K562 (cell line): ENCODE results near the gene TMCO2. TPM values are rescaled to one million over a fixed set of nuclear protein-coding genes. Genes with fewer than 3 reads are reported as not detected.

Experiments used
- ADNP ChIP-seq: fragments of 200-800 bp; sonication (Bioruptor generic); IDR thresholded peaks from 2 replicates; pipeline ENCODE4 v1.6.1; 2016; ENCODE audit warnings: missing genetic modification characterization, missing compliant biosample characterization
- C11orf30 ChIP-seq: fragments of 450-650 bp; IDR thresholded peaks from 2 replicates; pipeline ENCODE4 v1.6.1; 2016; ENCODE audit warnings: low read depth, mild to moderate bottlenecking
- CCNT2 ChIP-seq: IDR thresholded peaks from 2 replicates; pipeline ENCODE4 v1.6.1; 2011; ENCODE audit warnings: borderline replicate concordance, low read depth, mild to moderate bottlenecking, moderate library complexity, mixed read lengths, low read length; ENCODE audit not compliant: insufficient read length; ENCODE audit errors: extremely low read depth
- CTCFL ChIP-seq: IDR thresholded peaks from 2 replicates; pipeline ENCODE4 v1.6.1; 2011; ENCODE audit warnings: borderline replicate concordance, low read depth, mild to moderate bottlenecking, moderate library complexity, low read length; ENCODE audit not compliant: insufficient read depth, poor library complexity, severe bottlenecking
- DLX4 ChIP-seq: fragments of 250-450 bp; sonication (Bioruptor Pico); IDR thresholded peaks from 2 replicates; pipeline ENCODE4 v1.6.1; 2021; ENCODE audit warnings: mild to moderate bottlenecking
- ELK1 ChIP-seq: sonication (generic); formaldehyde crosslinking; IDR thresholded peaks from 2 replicates; pipeline ENCODE4 v1.8.1; 2022; ENCODE audit warnings: missing genetic modification reagents
- EZH2 ChIP-seq: IDR thresholded peaks from 2 replicates; pipeline ENCODE4 v1.6.1; 2012; ENCODE audit warnings: low read depth, mild to moderate bottlenecking, inconsistent platforms, low read length, borderline replicate concordance
- FIP1L1 ChIP-seq: fragments of 200-400 bp; formaldehyde crosslinking; IDR thresholded peaks from 2 replicates; pipeline ENCODE4 v1.6.1; 2018; ENCODE audit warnings: mild to moderate bottlenecking, low read depth, low read length; ENCODE audit not compliant: poor library complexity, severe bottlenecking
- FOS ChIP-seq: IDR thresholded peaks from 3 replicates; pipeline ENCODE4 v1.6.1; 2011; ENCODE audit not compliant: insufficient read length; ENCODE audit errors: extremely low read depth
- FOXJ2 ChIP-seq: fragments of 200-800 bp; sonication (Bioruptor generic); IDR thresholded peaks from 2 replicates; pipeline ENCODE4 v1.6.1; 2016; ENCODE audit warnings: missing genetic modification characterization, missing compliant biosample characterization
- FOXJ3 ChIP-seq: sonication (generic); formaldehyde crosslinking; IDR thresholded peaks from 2 replicates; pipeline ENCODE4 v1.4.0; 2020; ENCODE audit warnings: mild to moderate bottlenecking, missing genetic modification reagents
- FUS ChIP-seq: fragments of 200-400 bp; formaldehyde crosslinking; optimal IDR thresholded peaks from 2 replicates; pipeline ENCODE3; 2017; ENCODE audit warnings: low read depth, low read length
- GATA2 ChIP-seq: sonication (generic); formaldehyde crosslinking; IDR thresholded peaks from 2 replicates; pipeline ENCODE4 v1.4.0; 2020; ENCODE audit warnings: mild to moderate bottlenecking, missing genetic modification reagents
- HDAC3 ChIP-seq: fragments of 450-650 bp; IDR thresholded peaks from 2 replicates; pipeline ENCODE4 v1.6.1; 2018; ENCODE audit warnings: borderline replicate concordance, mild to moderate bottlenecking, moderate library complexity; ENCODE audit not compliant: partially characterized antibody
- LARP7 ChIP-seq: fragments of 450-650 bp; IDR thresholded peaks from 2 replicates; pipeline ENCODE4 v1.6.1; 2016
- MTA2 ChIP-seq: fragments of 450-650 bp; IDR thresholded peaks from 2 replicates; pipeline ENCODE4 v1.6.1; 2016; ENCODE audit warnings: low read depth
- MXI1 ChIP-seq: IDR thresholded peaks from 2 replicates; pipeline ENCODE4 v1.6.1; 2011; ENCODE audit warnings: low read depth, mild to moderate bottlenecking, improper control_type of control experiment, low read length
- SMARCB1 ChIP-seq: IDR thresholded peaks from 2 replicates; pipeline ENCODE4 v1.6.1; 2011; ENCODE audit warnings: improper control_type of control experiment, low read depth; ENCODE audit not compliant: insufficient read length
- SRSF7 ChIP-seq: fragments of 200-400 bp; formaldehyde crosslinking; optimal IDR thresholded peaks from 2 replicates; pipeline ENCODE3; 2017; ENCODE audit warnings: mild to moderate bottlenecking, low read depth, low read length
- TBP ChIP-seq: optimal IDR thresholded peaks from 2 replicates; pipeline ENCODE3; 2011; ENCODE audit warnings: low read depth, low read length, improper control_type of control experiment
- USF1 ChIP-seq: sonication (generic); formaldehyde crosslinking; IDR thresholded peaks from 2 replicates; pipeline ENCODE4 v1.9.0; 2022; ENCODE audit warnings: mild to moderate bottlenecking, missing genetic modification reagents
- ZNF639 ChIP-seq, 2 experiments: fragments of 200-800 bp in 1 of 2; sonication (Bioruptor generic) in 1 of 2; sonication (generic) in 1 of 2; formaldehyde crosslinking in 1 of 2; IDR thresholded peaks in 1 of 2; conservative IDR thresholded peaks in 1 of 2; 2 replicates each; pipeline versions ENCODE4 v1.5.0 to v1.6.1; 2016 to 2020; ENCODE audit warnings: missing compliant biosample characterization in 1 of 2, missing genetic modification characterization in 1 of 2, missing genetic modification reagents in 1 of 2
- polyA plus RNA-seq, 8 experiments: library from polyadenylated mRNA; depleted of rRNA in 4 of 8; stranded (reverse) in 5 of 8; unstranded in 3 of 8; fragments of >200 nt; fragmentation: Nextera tagmentation in 2 of 8; fragmentation: Illumina TruSeq in 1 of 8; extraction: Ambion mirVana in 2 of 8; extraction: Trizol in 1 of 8; gene quantifications; 2 replicates each; pipeline versions ENCODE4 v1.2.1 to v1.2.3, GENCODE V29; 2011 to 2014; ENCODE audit warnings: inconsistent platforms in 1 of 8, missing spikeins in 1 of 8
- total RNA-seq, 7 experiments: library from RNA; depleted of rRNA in 6 of 7; stranded (reverse); fragments of >200 nt in 6 of 7; fragmentation: Illumina TruSeq in 2 of 7; extraction: Trizol in 2 of 7; gene quantifications; 2 replicates each; pipeline versions ENCODE4 v1.2.1 to v1.2.3, GENCODE V29; 2011 to 2021; ENCODE audit warnings: low replicate concordance in 1 of 7

The TMCO2 gene
- total and polyA plus RNA-seq, 9 of the 15 experiments (the other 6 are each of a cell fraction or from before 2014, with no cell fraction given): not detected

GRCh38 chr1:40221977-40222772 is 25.6 kb upstream of the TMCO2 start (continued):
- TF ChIP-seq SRSF7 (no peak), ELK1 (CRISPR knock-in tag) (no peak), USF1 (CRISPR knock-in tag) (no peak), MTA2 (peak; percentile 77), CTCFL (no peak), DLX4 (CRISPR knock-in tag) (no peak), GATA2 (CRISPR knock-in tag) (peak; percentile 70), CCNT2 (peak; percentile 30), FOS (no peak), EZH2 (no peak), MXI1 (0 out of 2 replicates have a peak, but pooled peaks have one; percentile 46), SMARCB1 (peak; percentile 95), C11orf30 (peak; percentile 20; the same call in 1 of the 2 replicates), HDAC3 (no peak), ZNF639 (CRISPR knock-in tag; conservative IDR thresholded peaks at IDR 0.05 in 1 of 2, IDR thresholded peaks at IDR 0.05 in 1 of 2) (peak in 1 of 2 experiments; percentile 74; a peak in 2 of 4 replicates), TBP (no peak), LARP7 (no peak), FIP1L1 (no peak), FOXJ2 (peak; percentile 52; the same call in 1 of the 2 replicates), FUS (no peak), FOXJ3 (CRISPR knock-in tag) (no peak), ADNP (tag) (peak; percentile 68)
